Spinal cord (tissue), 10 donors: ENCODE results near the gene TIGD1. TPM values are rescaled to one million over a fixed set of nuclear protein-coding genes. Genes with fewer than 3 reads are reported as not detected.
"Not testable (repeated sequence)": the region's sequence is repeated elsewhere in the genome, so short reads cannot be mapped to it uniquely, and the experiment has no call there.

Experiments
- DNase-seq, 6 donors: peaks; one replicate each; pipeline versions ENCODE4 v3.0.0 to v3.0.0-alpha.2; 2013 to 2015; ENCODE audit warnings: low spot score in 6 of 6, low read depth in 4 of 6
- H3K27ac ChIP-seq: one replicate; pipeline ENCODE4 v1.5.1; 2013; ENCODE audit warnings: low read depth, low read length, control low read depth
- H3K27me3 ChIP-seq: one replicate; pipeline ENCODE4 v1.6.1; 2013; ENCODE audit warnings: low read length; ENCODE audit not compliant: control insufficient read depth, insufficient read depth
- H3K36me3 ChIP-seq: one replicate; pipeline ENCODE4 v1.6.1; 2013; ENCODE audit warnings: low read length; ENCODE audit not compliant: control insufficient read depth, insufficient read depth
- H3K4me1 ChIP-seq: one replicate; pipeline ENCODE4 v1.6.1; 2013; ENCODE audit warnings: low read length; ENCODE audit not compliant: control insufficient read depth, insufficient read depth
- H3K4me3 ChIP-seq: one replicate; pipeline ENCODE4 v1.5.1; 2013; ENCODE audit warnings: low read depth, low read length, control low read depth
- H3K9me3 ChIP-seq: one replicate; pipeline ENCODE4 v1.6.1; 2013; ENCODE audit warnings: low read length; ENCODE audit not compliant: control insufficient read depth, insufficient read depth
- WGBS: methylation state at CpG from one replicate; pipeline ENCODE4 v1.1.5; 2013; ENCODE audit warnings: missing lambda C conversion rate; ENCODE audit not compliant: insufficient coverage; 5-methylcytosine and 5-hydroxymethylcytosine counted together
- polyA plus RNA-seq, 2 donors: library from polyadenylated mRNA; unstranded; fragments of 120-200 nt; gene quantifications; one replicate each; pipeline ENCODE4 v1.2.1, GENCODE V29; 2013; ENCODE audit not compliant: insufficient read length in 2 of 2
- total RNA-seq, 2 donors: library from RNA; depleted of rRNA in 1 of 2; stranded (reverse); fragments of 120-200 nt in 1 of 2; fragments of >200 nt in 1 of 2; gene quantifications; one replicate each; pipeline versions ENCODE4 v1.2.3 to v1.2.4, GENCODE V29; 2013 to 2014
- donor health status: healthy.

Gene TIGD1
- total and polyA plus RNA-seq, 4 donors, result 5.9 to 11.1 (median 10.3) TPM

GRCh38 chr2:232534940-232535651 is 15.3 kb downstream of the TIGD1 start:
- no peaks in the 10 kb centered on the region for H3K27me3 ChIP-seq
- no peaks in the 10 kb centered on the region for H3K36me3 ChIP-seq
- peaks cover 9% of the 10 kb centered on the region for H3K4me1 ChIP-seq
- H3K27ac ChIP-seq, result no peak overlapping the region
- 56% methylated on average over 8 of the region's 14 CpGs for WGBS
- DNase-seq, result no peak
- H3K9me3 ChIP-seq, result peaks cover 3% of the 10 kb centered on the region
- no peak overlapping the region for H3K4me3 ChIP-seq

GRCh38 chr2:232533944-232534710 is 16.2 kb downstream of the TIGD1 start:
- H3K27me3 ChIP-seq, result no peaks in the 10 kb centered on the region
- 61% methylated on average over 12 of the region's 13 CpGs for WGBS
- no peak for DNase-seq

GRCh38 chr2:232532821-232533220 is 17.5 kb downstream of the TIGD1 start:
- DNase-seq, H3K4me3 ChIP-seq, H3K9me3 ChIP-seq, H3K36me3 ChIP-seq, H3K4me1 ChIP-seq, H3K27me3 ChIP-seq, H3K27ac ChIP-seq: not testable (repeated sequence)
- WGBS, result 75% methylated on average over 7 of the region's 7 CpGs

More at GRCh38 chr2:232533944-232534710, 16.2 kb downstream of the TIGD1 start:
- Histone ChIP-seq H3K9me3 (peaks cover 3% of the 10 kb centered on the region), H3K4me3 (no peak overlapping the region), H3K27ac (no peak overlapping the region), H3K36me3 (no peaks in the 10 kb centered on the region), H3K4me1 (no peaks in the 10 kb centered on the region)

GRCh38 chr2:232532419-232532818 is 17.9 kb downstream of the TIGD1 start:
- 75% methylated on average over 7 of the region's 9 CpGs for WGBS
- no peak overlapping the region for H3K27ac ChIP-seq
- DNase-seq, result no peak
- H3K9me3 ChIP-seq, result peaks cover 3% of the 10 kb centered on the region
- H3K4me1 ChIP-seq, result no peaks in the 10 kb centered on the region
- no peak overlapping the region for H3K4me3 ChIP-seq
- H3K27me3 ChIP-seq, result no peaks in the 10 kb centered on the region
- H3K36me3 ChIP-seq, result no peaks in the 10 kb centered on the region

- Histone ChIP-seq H3K27ac (no peak overlapping the region), H3K36me3 (no peaks in the 10 kb centered on the region), H3K9me3 (no peaks in the 10 kb centered on the region), H3K27me3 (no peaks in the 10 kb centered on the region), H3K4me3 (no peak overlapping the region), H3K4me1 (no peaks in the 10 kb centered on the region)
- WGBS, result 88% methylated on average over 4 of the region's 9 CpGs
- no peak for DNase-seq
Observed at GRCh38 chr2:232530626-232531260, 19.6 kb downstream of the TIGD1 start.

- Histone ChIP-seq H3K27me3 (peaks cover 5% of the 10 kb centered on the region), H3K4me3 (no peak overlapping the region), H3K9me3 (no peaks in the 10 kb centered on the region), H3K27ac (no peak overlapping the region), H3K36me3 (peaks cover 2% of the 10 kb centered on the region), H3K4me1 (no peaks in the 10 kb centered on the region)
- no peak for DNase-seq
- 88% methylated on average over 16 of the region's 17 CpGs for WGBS
Observed at GRCh38 chr2:232529806-232530547, 20.4 kb downstream of the TIGD1 start.

- 87% methylated on average over 9 of the region's 11 CpGs for WGBS
- Histone ChIP-seq H3K36me3 (peaks cover 5% of the 10 kb centered on the region), H3K4me3 (no peak overlapping the region), H3K27ac (no peak overlapping the region), H3K4me1 (peaks cover 10% of the 10 kb centered on the region), H3K9me3 (no peaks in the 10 kb centered on the region), H3K27me3 (peaks cover 14% of the 10 kb centered on the region)
- DNase-seq, result no peak
Observed at GRCh38 chr2:232528746-232529460, 21.5 kb downstream of the TIGD1 start.

GRCh38 chr2:232527905-232528470 is 22.4 kb downstream of the TIGD1 start:
- Histone ChIP-seq H3K27ac (no peak overlapping the region), H3K9me3 (no peaks in the 10 kb centered on the region), H3K4me3 (no peak overlapping the region), H3K27me3 (peaks cover 23% of the 10 kb centered on the region), H3K36me3 (peaks cover 5% of the 10 kb centered on the region), H3K4me1 (peaks cover 18% of the 10 kb centered on the region)
- WGBS, result 75% methylated on average over 6 of the region's 6 CpGs
- no peak for DNase-seq
